RWPE2 (cell line): Measurements from ENCODE around the gene CSMD2.

Source experiments
- ATAC-seq: fragments of 200-7000 bp; cut with Tn5 transposase; 3 replicates; pipeline ENCODE4 v1.9.1; 2021; ENCODE audit warnings: low read depth
- DNase-seq: peaks from one replicate; pipeline ENCODE4 v3.0.0-alpha.2; 2020; ENCODE audit warnings: low spot score
- H3K27ac ChIP-seq: fragments of 450-650 bp; 2 replicates; pipeline ENCODE4 v1.5.1; 2017; ENCODE audit warnings: mild to moderate bottlenecking; ENCODE audit not compliant: poor library complexity, severe bottlenecking
- H3K27me3 ChIP-seq: fragments of 250-450 bp; sonication (Bioruptor Pico); 2 replicates; pipeline ENCODE4 v1.5.1; 2021; ENCODE audit warnings: mild to moderate bottlenecking, moderate library complexity; ENCODE audit not compliant: insufficient read depth, poor library complexity, severe bottlenecking
- H3K36me3 ChIP-seq: fragments of 250-450 bp; sonication (Bioruptor Pico); 2 replicates; pipeline ENCODE4 v1.5.1; 2020; ENCODE audit warnings: low read depth, mild to moderate bottlenecking, moderate library complexity
- H3K4me1 ChIP-seq: fragments of 250-450 bp; sonication (Bioruptor Pico); 2 replicates; pipeline ENCODE4 v1.5.1; 2021; ENCODE audit warnings: mild to moderate bottlenecking, moderate library complexity; ENCODE audit not compliant: insufficient read depth, poor library complexity, severe bottlenecking
- H3K4me3 ChIP-seq: fragments of 250-450 bp; sonication (Bioruptor Pico); 2 replicates; pipeline ENCODE4 v1.5.1; 2021; ENCODE audit warnings: mild to moderate bottlenecking, moderate library complexity; ENCODE audit not compliant: severe bottlenecking
- H3K9me3 ChIP-seq: fragments of 250-450 bp; sonication (Bioruptor Pico); 2 replicates; pipeline ENCODE4 v1.5.1; 2021; ENCODE audit warnings: mild to moderate bottlenecking, moderate library complexity; ENCODE audit not compliant: severe bottlenecking
- CTCF ChIP-seq: fragments of 450-650 bp; IDR thresholded peaks from one replicate; pipeline ENCODE4 v1.5.1; 2017; ENCODE audit warnings: mild to moderate bottlenecking, moderate library complexity; ENCODE audit not compliant: poor library complexity, severe bottlenecking

CSMD2 gene

GRCh38 chr1:33623811-33624210 is 541.2 kb downstream of the CSMD2 start:
- no peak for ATAC-seq
- H3K9me3 ChIP-seq = no peaks in the 10 kb centered on the region
- no peak overlapping the region for H3K27ac ChIP-seq
- no peaks in the 10 kb centered on the region for H3K36me3 ChIP-seq
- H3K27me3 ChIP-seq = peaks cover 14% of the 10 kb centered on the region
- H3K4me1 ChIP-seq = no peaks in the 10 kb centered on the region
- H3K4me3 ChIP-seq = no peak overlapping the region
- no peak for TF ChIP-seq CTCF
- DNase-seq = no peak

- ATAC-seq (no peak), DNase-seq (no peak)
- H3K36me3 ChIP-seq = no peaks in the 10 kb centered on the region
Observed at GRCh38 chr1:33622757-33623156, 542.3 kb downstream of the CSMD2 start.

GRCh38 chr1:33618636-33619035 is 546.4 kb downstream of the CSMD2 start:
- ATAC-seq (no peak), DNase-seq (no peak)
- Histone ChIP-seq H3K27me3 (peaks cover 17% of the 10 kb centered on the region), H3K36me3 (no peaks in the 10 kb centered on the region), H3K27ac (no peak overlapping the region), H3K9me3 (no peaks in the 10 kb centered on the region), H3K4me3 (no peak overlapping the region), H3K4me1 (no peaks in the 10 kb centered on the region)
- TF ChIP-seq CTCF = no peak

More at GRCh38 chr1:33622757-33623156, 542.3 kb downstream of the CSMD2 start:
- Histone ChIP-seq H3K27ac (no peak overlapping the region), H3K27me3 (peaks cover 5% of the 10 kb centered on the region), H3K4me1 (no peaks in the 10 kb centered on the region), H3K4me3 (no peak overlapping the region), H3K9me3 (no peaks in the 10 kb centered on the region)
- no peak for TF ChIP-seq CTCF

GRCh38 chr1:33617451-33617850 is 547.6 kb downstream of the CSMD2 start:
- Histone ChIP-seq H3K27me3 (peaks cover 18% of the 10 kb centered on the region), H3K36me3 (no peaks in the 10 kb centered on the region), H3K4me3 (no peak overlapping the region), H3K27ac (no peak overlapping the region), H3K4me1 (no peaks in the 10 kb centered on the region), H3K9me3 (no peaks in the 10 kb centered on the region)
- TF ChIP-seq CTCF = no peak
- DNase-seq = no peak
- ATAC-seq = no peak

- no peaks in the 10 kb centered on the region for H3K9me3 ChIP-seq
- H3K27ac ChIP-seq = no peak overlapping the region
- H3K4me3 ChIP-seq = no peak overlapping the region
- no peak for DNase-seq
- H3K4me1 ChIP-seq = no peaks in the 10 kb centered on the region
- H3K27me3 ChIP-seq = peaks cover 18% of the 10 kb centered on the region
- no peaks in the 10 kb centered on the region for H3K36me3 ChIP-seq
- TF ChIP-seq CTCF = no peak
- no peak for ATAC-seq
Observed at GRCh38 chr1:33616780-33617179, 548.2 kb downstream of the CSMD2 start.
